Germinal center (tissue), 1 donor: Measurements from ENCODE around the gene SH3PXD2A.
A peak's percentile ranks its signal among the peaks of the same experiment; 100 is the strongest.

Experiments
- DNase-seq: peaks from one replicate; pipeline ENCODE4 v3.0.0; 2012; ENCODE audit warnings: mixed read lengths, low spot score

Gene SH3PXD2A

GRCh38 chr10:103558911-103559310 is 296.5 kb downstream of the SH3PXD2A start:
- DNase-seq: no peak

GRCh38 chr10:103557455-103557854 is 297.9 kb downstream of the SH3PXD2A start:
- no peak for DNase-seq

- no peak for DNase-seq
Observed at GRCh38 chr10:103556383-103557007, 298.9 kb downstream of the SH3PXD2A start.

GRCh38 chr10:103555712-103556111 is 299.7 kb downstream of the SH3PXD2A start:
- DNase-seq: no peak

- DNase-seq: no peak
Observed at GRCh38 chr10:103555325-103555649, 300.1 kb downstream of the SH3PXD2A start.

GRCh38 chr10:103554488-103555324 is 300.7 kb downstream of the SH3PXD2A start:
- no peak for DNase-seq

GRCh38 chr10:103553743-103554487 is 301.5 kb downstream of the SH3PXD2A start:
- no peak for DNase-seq

GRCh38 chr10:103552856-103553742 is 302.3 kb downstream of the SH3PXD2A start:
- no peak for DNase-seq

GRCh38 chr10:103551619-103552602 is 303.5 kb downstream of the SH3PXD2A start:
- no peak for DNase-seq

GRCh38 chr10:103550229-103550628 is 305.1 kb downstream of the SH3PXD2A start:
- no peak for DNase-seq

GRCh38 chr10:103549349-103549685 is 306.1 kb downstream of the SH3PXD2A start:
- no peak for DNase-seq

GRCh38 chr10:103548581-103549348 is 306.6 kb downstream of the SH3PXD2A start:
- no peak for DNase-seq

GRCh38 chr10:103548006-103548405 is 307.4 kb downstream of the SH3PXD2A start:
- DNase-seq: peak; percentile 83

- no peak for DNase-seq
Observed at GRCh38 chr10:103547391-103547946, 307.9 kb downstream of the SH3PXD2A start.

- no peak for DNase-seq
Observed at GRCh38 chr10:103546401-103546800, 309.0 kb downstream of the SH3PXD2A start.

GRCh38 chr10:103545771-103546281 is 309.6 kb downstream of the SH3PXD2A start:
- no peak for DNase-seq

GRCh38 chr10:103545366-103545765 is 310.0 kb downstream of the SH3PXD2A start:
- no peak for DNase-seq

- DNase-seq: no peak
Observed at GRCh38 chr10:103544657-103545310, 310.6 kb downstream of the SH3PXD2A start.
